Astrocyte of the cerebellum (primary cell): Measurements from ENCODE around the gene FHOD3.

Experiments
- DNase-seq: peaks from one replicate; pipeline ENCODE4 v3.0.0-alpha.2; 2011; ENCODE audit warnings: low read depth
- H3K4me3 ChIP-seq: 2 replicates; pipeline ENCODE4 v1.5.1; 2011; ENCODE audit warnings: mild to moderate bottlenecking, low read depth, low read length, moderate library complexity
- CTCF ChIP-seq: IDR thresholded peaks from 2 replicates; pipeline ENCODE4 v1.5.1; 2012; ENCODE audit warnings: low read length, low read depth, moderate library complexity, mild to moderate bottlenecking; ENCODE audit errors: missing control alignments
- in situ Hi-C: cut with HindIII; loops from 2 replicates; pipeline ENCODE4 v1.10.0; 2017; ENCODE audit warnings: low sequenced_read_pairs

FHOD3 gene

DNA sequence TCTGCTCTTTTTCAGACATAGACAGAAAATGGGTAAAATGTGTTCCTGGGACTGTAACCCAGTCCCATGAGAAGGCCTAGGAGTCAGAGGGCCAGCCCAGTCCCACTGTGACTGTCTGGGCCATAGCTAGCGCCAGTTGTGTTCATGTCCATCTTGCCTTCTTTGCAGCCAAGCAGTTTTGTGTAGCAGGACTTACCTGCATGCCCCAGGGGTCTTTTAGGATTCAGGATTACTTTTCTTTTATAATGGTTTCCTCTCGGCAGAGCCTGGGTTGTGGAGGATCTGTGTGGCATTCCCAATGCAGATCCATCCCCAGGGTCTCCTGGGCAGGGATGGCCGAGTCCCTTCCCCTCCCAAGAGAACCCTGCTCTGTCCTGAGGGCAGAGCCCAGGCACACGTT lies 90.8 kb downstream of the FHOD3 start:
- no peak overlapping the region for H3K4me3 ChIP-seq
- in situ Hi-C loops: no loop called here
- no peak for DNase-seq
- TF ChIP-seq CTCF: no peak

DNA sequence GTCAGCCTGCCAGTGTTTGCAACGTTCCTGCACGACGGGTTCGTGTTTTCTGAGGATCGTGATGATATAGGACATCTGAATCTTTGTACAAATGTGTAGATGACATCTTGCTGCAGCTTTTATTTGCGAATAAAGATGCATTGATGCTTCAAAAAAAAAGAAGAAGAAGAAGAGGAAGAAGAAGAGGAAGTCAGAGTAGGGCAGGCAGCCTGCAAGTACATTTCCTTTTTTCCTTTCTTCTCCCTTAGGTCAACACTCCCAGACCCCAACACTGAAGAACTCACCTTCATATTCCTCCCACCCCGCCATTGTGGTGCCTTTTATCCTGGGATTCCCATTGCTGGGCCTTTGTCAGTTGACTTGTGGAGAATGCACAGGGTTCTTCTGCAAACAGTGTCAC lies 91.5 kb downstream of the FHOD3 start:
- in situ Hi-C loops: no loop called here
- TF ChIP-seq CTCF: no peak
- H3K4me3 ChIP-seq: no peak overlapping the region
- DNase-seq: no peak

DNA sequence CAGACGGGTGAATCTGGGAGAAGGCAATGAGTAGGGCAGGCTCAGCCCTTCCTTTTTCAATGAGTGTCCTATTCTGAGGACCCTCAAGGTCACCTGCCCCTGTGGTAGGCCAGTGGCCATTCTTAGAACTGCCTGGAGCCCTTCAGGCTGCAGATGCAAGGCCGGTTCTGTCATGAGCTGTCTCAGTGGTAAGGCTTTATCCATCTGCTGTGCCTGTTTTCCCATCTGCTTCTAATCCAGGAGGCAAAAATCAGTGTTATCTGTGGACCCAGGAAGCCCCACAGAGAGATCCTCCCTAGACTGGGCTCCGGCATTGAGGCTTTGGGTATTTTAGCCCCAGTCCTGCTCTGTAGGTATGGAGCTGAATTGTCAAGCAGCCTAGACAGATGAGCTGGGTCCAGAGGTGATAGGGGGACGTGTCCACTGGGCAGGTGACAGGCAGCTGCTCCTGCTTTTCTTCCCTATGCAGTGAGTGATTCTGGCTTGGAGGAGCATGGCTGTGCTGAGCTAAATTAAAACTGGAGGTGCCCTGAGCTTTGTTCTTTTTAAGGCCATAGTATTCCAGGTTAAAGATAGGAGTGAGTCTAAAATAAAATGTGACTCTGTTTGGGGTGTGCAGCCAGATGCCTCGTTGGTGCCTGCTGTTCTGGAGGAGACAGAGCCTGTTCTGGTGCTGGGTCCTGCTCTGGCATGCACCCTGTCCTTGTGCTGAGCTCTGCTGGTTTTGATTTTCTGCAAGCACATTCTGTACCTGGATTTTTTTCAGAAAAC lies 92.5 kb downstream of the FHOD3 start:
- no peak for TF ChIP-seq CTCF

GRCh38 chr18:36391426-36392145 lies 94.1 kb downstream of the FHOD3 start:
- no peak for DNase-seq
- no peak for TF ChIP-seq CTCF
- in situ Hi-C loops: no loop called here
- H3K4me3 ChIP-seq: no peak overlapping the region

More for the DNA sequence above, 92.5 kb downstream of the FHOD3 start:
- in situ Hi-C loops: no loop called here
- H3K4me3 ChIP-seq: no peak overlapping the region
- no peak for DNase-seq

GRCh38 chr18:36392164-36392978 lies 94.9 kb downstream of the FHOD3 start:
- in situ Hi-C loops: no loop called here
- no peak for TF ChIP-seq CTCF
- no peak for DNase-seq

DNA sequence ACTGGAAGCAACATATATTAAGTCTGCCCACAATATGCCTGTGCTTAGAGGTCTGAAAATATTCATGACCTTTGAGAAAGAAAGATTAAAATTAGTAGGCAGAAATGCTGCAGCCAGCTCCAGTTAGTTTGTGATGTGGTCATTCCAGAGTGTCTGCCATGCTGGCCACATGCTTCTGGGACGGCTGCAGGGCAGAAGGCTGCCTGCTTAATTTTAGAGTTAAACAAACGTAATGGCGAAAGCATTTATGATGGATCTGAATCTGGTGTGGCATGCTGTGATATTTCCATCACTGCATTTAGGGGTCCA lies 95.4 kb downstream of the FHOD3 start:
- in situ Hi-C loops: no loop called here
- DNase-seq: no peak
- no peak for TF ChIP-seq CTCF
- H3K4me3 ChIP-seq: no peak overlapping the region

More at GRCh38 chr18:36392164-36392978, 94.9 kb downstream of the FHOD3 start:
- no peak overlapping the region for H3K4me3 ChIP-seq
